Thoracic aorta (tissue), 2 donors: Measurements from ENCODE around the gene SCAP. TPM values are rescaled to one million over a fixed set of nuclear protein-coding genes. Genes with fewer than 3 reads are reported as not detected.

ENCODE experiments used
- ATAC-seq: fragments of 150-250 bp; one replicate; pipeline ENCODE4 v1.8.0; 2017; ENCODE audit warnings: low read depth; ENCODE audit not compliant: insufficient number of reproducible peaks, low FRiP score
- DNase-seq: peaks from one replicate; pipeline ENCODE4 v3.0.0-alpha.2; 2020; ENCODE audit warnings: low spot score
- H3K27ac ChIP-seq, 2 donors: fragments of 200-600 bp; sonication (generic); 1 replicate in 1 of 2; 2 replicates in 1 of 2; pipeline ENCODE4 v1.5.1; 2016; ENCODE audit warnings: mild to moderate bottlenecking in 2 of 2, moderate library complexity in 2 of 2
- H3K27me3 ChIP-seq: fragments of 200-600 bp; sonication (generic); replicated peaks from 2 replicates; pipeline ENCODE4 v1.6.0; 2016; ENCODE audit warnings: mild to moderate bottlenecking; ENCODE audit not compliant: insufficient read depth
- H3K36me3 ChIP-seq: fragments of 200-600 bp; sonication (generic); one replicate; pipeline ENCODE4 v1.5.1; 2016
- H3K4me1 ChIP-seq, 2 donors: fragments of 200-600 bp; sonication (generic); 1 replicate in 1 of 2; 2 replicates in 1 of 2; pipeline versions ENCODE4 v1.5.1 to v1.6.0; 2016; ENCODE audit warnings: low read depth in 2 of 2, mild to moderate bottlenecking in 1 of 2; ENCODE audit not compliant: control insufficient read depth in 1 of 2
- H3K4me3 ChIP-seq: fragments of 200-600 bp; sonication (generic); 2 replicates; pipeline ENCODE4 v1.5.1; 2016; ENCODE audit warnings: mild to moderate bottlenecking
- H3K9me3 ChIP-seq: fragments of 200-600 bp; sonication (generic); 2 replicates; pipeline ENCODE4 v1.5.1; 2016
- total RNA-seq, 2 donors: library from RNA; depleted of rRNA; stranded (reverse); fragments of >200 nt; gene quantifications; one replicate each; pipeline versions ENCODE4 v1.1.0 to v1.2.3, GENCODE V29; 2016
- TF ChIP-seq, protein P1 (sequence below): fragments of 200-600 bp; sonication (generic); IDR thresholded peaks from one replicate; pipeline ENCODE4 v1.5.1; 2019; ENCODE audit warnings: antibody characterized with exemption

SCAP gene
- total RNA-seq: 100 to 1,000 TPM in 1 of 2 donors, 10 to 100 TPM in 1; 80.0 to 106 TPM

DNA sequence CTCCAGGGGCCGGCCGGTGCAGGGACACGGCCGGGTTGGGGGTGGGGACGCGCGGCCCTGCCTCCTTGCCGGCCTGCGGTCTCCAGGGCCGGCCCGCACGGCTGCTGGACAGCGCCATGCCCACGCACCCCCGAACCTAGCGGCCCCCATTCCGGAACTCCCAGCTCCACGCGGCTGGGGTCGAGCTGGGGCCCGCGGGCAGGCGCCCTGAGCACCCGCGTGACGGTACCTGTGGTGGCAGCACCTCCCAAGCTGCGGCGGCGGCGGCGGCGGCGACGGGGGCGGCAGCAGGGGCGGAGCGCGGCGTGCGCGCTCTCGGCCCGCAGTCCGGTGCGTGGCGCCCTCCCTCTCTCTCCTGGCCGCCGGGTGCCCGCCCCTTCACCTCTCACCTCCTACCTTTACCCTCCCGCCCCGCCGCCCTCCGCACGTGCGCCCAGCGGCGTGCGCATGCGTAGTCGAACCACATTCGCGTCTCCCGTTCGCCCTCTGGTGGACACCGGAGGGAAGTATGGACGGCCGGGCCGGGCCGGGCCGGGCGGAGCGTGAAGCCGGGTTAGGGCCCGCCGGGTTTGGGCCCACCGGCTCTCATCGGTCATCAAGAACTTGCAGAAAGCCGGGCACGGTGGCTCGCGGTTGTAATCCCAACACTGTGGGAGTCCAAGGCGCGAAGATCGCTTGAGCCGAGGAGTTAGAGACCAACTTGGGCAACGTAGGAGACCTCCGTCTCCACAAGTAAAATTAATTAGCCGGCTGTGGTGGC lies at the start of gene SCAP:
Gene SCAP (minus strand): TSS at position 372 of the 760 bp plus-strand sequence. CDS start 32,948 bp downstream, outside the sequence.
- peak; percentile 96 for ATAC-seq
- Histone ChIP-seq H3K9me3 (no peaks in the 10 kb centered on the region), H3K27ac (peak within 1 kb of the TSS; percentile 76 to 82), H3K4me3 (peak within 1 kb of the TSS; percentile 72), H3K27me3 (no peaks in the 10 kb centered on the region), H3K4me1 (peaks cover 10 to 19% of the 10 kb centered on the region in 2 donors), H3K36me3 (no peaks in the 10 kb centered on the region)
- peak; percentile 75 for DNase-seq
- TF ChIP-seq, protein P1, sequence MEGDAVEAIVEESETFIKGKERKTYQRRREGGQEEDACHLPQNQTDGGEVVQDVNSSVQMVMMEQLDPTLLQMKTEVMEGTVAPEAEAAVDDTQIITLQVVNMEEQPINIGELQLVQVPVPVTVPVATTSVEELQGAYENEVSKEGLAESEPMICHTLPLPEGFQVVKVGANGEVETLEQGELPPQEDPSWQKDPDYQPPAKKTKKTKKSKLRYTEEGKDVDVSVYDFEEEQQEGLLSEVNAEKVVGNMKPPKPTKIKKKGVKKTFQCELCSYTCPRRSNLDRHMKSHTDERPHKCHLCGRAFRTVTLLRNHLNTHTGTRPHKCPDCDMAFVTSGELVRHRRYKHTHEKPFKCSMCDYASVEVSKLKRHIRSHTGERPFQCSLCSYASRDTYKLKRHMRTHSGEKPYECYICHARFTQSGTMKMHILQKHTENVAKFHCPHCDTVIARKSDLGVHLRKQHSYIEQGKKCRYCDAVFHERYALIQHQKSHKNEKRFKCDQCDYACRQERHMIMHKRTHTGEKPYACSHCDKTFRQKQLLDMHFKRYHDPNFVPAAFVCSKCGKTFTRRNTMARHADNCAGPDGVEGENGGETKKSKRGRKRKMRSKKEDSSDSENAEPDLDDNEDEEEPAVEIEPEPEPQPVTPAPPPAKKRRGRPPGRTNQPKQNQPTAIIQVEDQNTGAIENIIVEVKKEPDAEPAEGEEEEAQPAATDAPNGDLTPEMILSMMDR: peak; percentile 95

DNA sequence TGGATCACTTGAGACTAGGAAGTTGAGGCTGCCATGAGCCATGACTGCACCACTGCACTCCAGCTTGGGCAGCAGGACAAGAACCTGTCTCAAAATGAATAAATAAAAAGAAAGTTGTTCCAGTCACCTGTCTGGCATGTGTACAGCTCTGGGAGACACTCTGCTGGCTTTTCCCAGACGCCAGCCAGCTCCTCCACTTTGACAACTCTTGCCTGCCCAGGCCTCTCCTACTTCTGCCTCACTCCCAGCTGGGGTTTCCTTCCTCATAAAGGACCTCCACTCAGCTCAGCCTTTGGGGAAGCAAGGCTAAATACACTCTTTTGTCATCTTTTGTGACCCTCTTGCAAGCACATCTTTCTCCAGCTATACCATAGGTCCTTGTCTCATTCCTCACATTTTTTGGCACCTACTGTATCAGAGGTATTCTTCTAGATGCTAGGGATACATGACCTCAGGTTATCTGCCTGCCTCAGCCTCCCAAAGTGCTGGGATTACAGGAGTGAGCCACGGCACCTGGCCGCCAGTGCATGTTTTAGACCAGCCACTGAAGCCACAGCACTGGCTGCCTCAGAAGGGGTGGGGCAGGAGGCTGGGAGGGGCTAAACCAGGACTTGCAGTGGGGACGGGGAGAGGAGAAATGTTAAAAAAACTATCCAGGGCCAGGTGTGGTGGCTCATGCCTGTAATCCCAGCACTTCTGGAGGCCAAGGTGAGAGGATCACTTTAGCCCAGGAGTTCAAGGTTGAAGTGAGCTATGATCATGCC lies 47.8 kb upstream of the SCAP start:
- no peak for ATAC-seq
- TF ChIP-seq, protein P1: no peak
- no peaks in the 10 kb centered on the region for H3K4me1 ChIP-seq

DNA sequence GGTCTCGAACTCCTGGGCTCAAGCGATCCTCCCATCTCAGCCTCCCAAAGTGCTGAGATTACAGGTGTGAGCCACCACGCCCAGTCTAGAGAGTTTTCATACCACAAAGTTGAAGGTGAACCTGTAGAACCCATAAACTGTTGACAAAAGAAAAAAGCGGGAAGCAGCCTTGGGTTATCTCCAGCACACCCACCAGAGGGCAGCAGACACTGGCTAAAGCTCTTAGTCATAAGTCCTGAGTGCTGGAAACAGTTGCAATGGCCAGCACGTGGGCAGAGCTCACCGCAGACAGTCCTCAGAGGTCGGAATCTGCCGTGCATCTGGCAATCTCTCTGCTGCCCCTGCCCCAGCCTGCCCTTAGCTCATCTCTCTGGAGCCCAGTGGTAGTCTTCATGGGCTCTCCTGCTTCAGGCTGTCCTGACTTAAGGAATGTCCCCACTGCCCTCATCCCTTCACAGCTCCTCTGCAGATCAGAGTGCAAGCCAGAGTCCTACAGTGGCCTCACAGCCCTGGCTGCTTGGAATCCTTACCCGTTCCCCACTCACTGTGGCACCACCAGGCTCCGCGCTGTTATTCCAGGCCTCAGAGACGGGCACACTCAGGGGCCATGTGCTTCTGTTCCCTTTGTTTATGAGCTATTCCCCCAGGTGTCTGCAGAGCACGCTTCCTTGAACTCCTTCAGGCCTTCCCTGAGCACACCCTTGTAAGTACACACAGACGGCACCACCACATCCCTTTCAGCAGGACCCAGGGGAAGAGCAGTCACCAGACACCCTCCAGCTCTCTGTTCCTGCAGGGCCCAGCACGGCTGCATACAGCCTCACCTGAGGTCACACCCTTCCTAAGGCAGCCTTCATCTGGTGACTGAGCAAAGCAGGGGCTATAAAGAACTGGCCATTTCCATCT lies 46.6 kb upstream of the SCAP start:
- Histone ChIP-seq H3K9me3 (no peaks in the 10 kb centered on the region), H3K4me1 (no peaks in the 10 kb centered on the region), H3K27ac (no peak overlapping the region), H3K36me3 (no peaks in the 10 kb centered on the region), H3K4me3 (no peak overlapping the region), H3K27me3 (no peaks in the 10 kb centered on the region)
- DNase-seq: peak; percentile 47
- TF ChIP-seq, protein P1: peak; percentile 88
- ATAC-seq: no peak

More for the DNA sequence above, 47.8 kb upstream of the SCAP start:
- no peak overlapping the region for H3K27ac ChIP-seq
- no peaks in the 10 kb centered on the region for H3K27me3 ChIP-seq
- no peaks in the 10 kb centered on the region for H3K9me3 ChIP-seq
- H3K4me3 ChIP-seq: no peak overlapping the region
- no peak for DNase-seq
- no peaks in the 10 kb centered on the region for H3K36me3 ChIP-seq

- Histone ChIP-seq H3K27me3 (no peaks in the 10 kb centered on the region), H3K9me3 (no peaks in the 10 kb centered on the region), H3K4me3 (no peak overlapping the region), H3K36me3 (no peaks in the 10 kb centered on the region), H3K4me1 (no peaks in the 10 kb centered on the region), H3K27ac (no peak overlapping the region)
- ATAC-seq (no peak), DNase-seq (no peak)
- TF ChIP-seq, protein P1: no peak
These were observed 45.0 kb upstream of the SCAP start for GRCh38 chr3:47520756-47521155.
